ENCODE measurements around the gene ORC5.

DNA sequence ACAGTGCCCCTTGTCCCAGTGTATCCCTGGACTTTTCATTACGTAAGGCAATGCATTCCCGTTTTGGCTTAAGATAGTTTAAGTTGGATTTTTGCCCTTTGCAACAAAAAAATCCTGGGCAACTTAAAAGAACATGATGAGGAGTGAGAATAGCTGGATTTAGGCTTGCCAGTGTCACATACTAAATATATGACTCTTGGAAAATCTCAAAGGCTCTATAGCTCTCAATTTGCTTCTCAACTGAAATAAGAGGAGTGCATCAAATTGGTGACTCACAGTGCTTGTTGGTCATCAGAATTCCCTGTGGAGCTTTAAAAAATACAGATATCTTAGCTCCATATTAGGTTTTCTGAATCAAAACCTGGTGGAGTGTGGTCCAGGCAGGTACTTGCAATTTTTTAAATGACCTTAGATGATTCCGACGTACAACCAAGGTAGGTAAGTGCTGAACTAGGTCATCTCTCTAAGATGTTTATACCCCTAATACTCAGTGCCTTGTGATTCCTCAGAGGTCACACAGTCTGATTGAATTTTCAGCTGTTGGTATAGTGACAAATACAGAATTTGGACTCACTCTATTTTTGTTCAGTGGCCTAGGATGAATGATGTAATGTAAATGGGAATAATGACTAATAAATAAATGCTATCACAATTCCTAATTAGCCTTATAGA, 33.9 kb upstream of the ORC5 start:
- TF ChIP-seq, protein P1, sequence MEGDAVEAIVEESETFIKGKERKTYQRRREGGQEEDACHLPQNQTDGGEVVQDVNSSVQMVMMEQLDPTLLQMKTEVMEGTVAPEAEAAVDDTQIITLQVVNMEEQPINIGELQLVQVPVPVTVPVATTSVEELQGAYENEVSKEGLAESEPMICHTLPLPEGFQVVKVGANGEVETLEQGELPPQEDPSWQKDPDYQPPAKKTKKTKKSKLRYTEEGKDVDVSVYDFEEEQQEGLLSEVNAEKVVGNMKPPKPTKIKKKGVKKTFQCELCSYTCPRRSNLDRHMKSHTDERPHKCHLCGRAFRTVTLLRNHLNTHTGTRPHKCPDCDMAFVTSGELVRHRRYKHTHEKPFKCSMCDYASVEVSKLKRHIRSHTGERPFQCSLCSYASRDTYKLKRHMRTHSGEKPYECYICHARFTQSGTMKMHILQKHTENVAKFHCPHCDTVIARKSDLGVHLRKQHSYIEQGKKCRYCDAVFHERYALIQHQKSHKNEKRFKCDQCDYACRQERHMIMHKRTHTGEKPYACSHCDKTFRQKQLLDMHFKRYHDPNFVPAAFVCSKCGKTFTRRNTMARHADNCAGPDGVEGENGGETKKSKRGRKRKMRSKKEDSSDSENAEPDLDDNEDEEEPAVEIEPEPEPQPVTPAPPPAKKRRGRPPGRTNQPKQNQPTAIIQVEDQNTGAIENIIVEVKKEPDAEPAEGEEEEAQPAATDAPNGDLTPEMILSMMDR (conservative IDR thresholded peaks at IDR 0.05; ENCODE audit: low read length), result no peak
- no peak for TF ChIP-seq EZH2phosphoT487 (IDR thresholded peaks at IDR 0.05; ENCODE audit: borderline replicate concordance, low read depth, low read length)

Data from OCI-LY7 (cell line).